K562 (cell line): ENCODE results near the gene NRSN2. TPM values are rescaled to one million over a fixed set of nuclear protein-coding genes. Genes with fewer than 3 reads are reported as not detected.
A peak's percentile ranks its signal among the peaks of the same experiment; 100 is the strongest.

Experiments
- CBX1 ChIP-seq: sonication (generic); IDR thresholded peaks from 2 replicates; pipeline ENCODE4 v1.6.1; 2016; ENCODE audit warnings: antibody characterized with exemption, low read depth, mild to moderate bottlenecking
- CCNT2 ChIP-seq: IDR thresholded peaks from 2 replicates; pipeline ENCODE4 v1.6.1; 2011; ENCODE audit warnings: borderline replicate concordance, low read depth, mild to moderate bottlenecking, moderate library complexity, mixed read lengths, low read length; ENCODE audit not compliant: insufficient read length; ENCODE audit errors: extremely low read depth
- DIDO1 ChIP-seq: fragments of 450-650 bp; IDR thresholded peaks from 2 replicates; pipeline ENCODE4 v1.6.1; 2016; ENCODE audit warnings: low read depth, missing biosample characterization, missing genetic modification characterization
- E2F6 ChIP-seq, 2 experiments: IDR thresholded peaks; 2 replicates each; pipeline ENCODE4 v1.6.1; 2011; ENCODE audit warnings: borderline replicate concordance in 1 of 2, control low read depth in 1 of 2, low read depth in 1 of 2, low read length in 1 of 2, mild to moderate bottlenecking in 1 of 2, mixed read lengths in 1 of 2, moderate library complexity in 1 of 2; ENCODE audit not compliant: insufficient read depth in 1 of 2, insufficient read length in 1 of 2, poor library complexity in 1 of 2, severe bottlenecking in 1 of 2; ENCODE audit errors: extremely low read depth in 1 of 2
- GABPB1 ChIP-seq: sonication (generic); formaldehyde crosslinking; IDR thresholded peaks from 2 replicates; pipeline ENCODE4 v1.8.0; 2022; ENCODE audit warnings: mild to moderate bottlenecking, missing genetic modification reagents
- IRF2 ChIP-seq: sonication (generic); formaldehyde crosslinking; IDR thresholded peaks from 2 replicates; pipeline ENCODE4 v1.8.1; 2022; ENCODE audit warnings: mild to moderate bottlenecking, missing genetic modification reagents
- LEF1 ChIP-seq: fragments of 450-650 bp; IDR thresholded peaks from 2 replicates; pipeline ENCODE4 v1.6.1; 2016; ENCODE audit warnings: mild to moderate bottlenecking
- NFATC3 ChIP-seq: fragments of 450-650 bp; IDR thresholded peaks from 2 replicates; pipeline ENCODE4 v1.6.1; 2017; ENCODE audit warnings: mild to moderate bottlenecking
- NFYB ChIP-seq: IDR thresholded peaks from 2 replicates; pipeline ENCODE4 v1.6.1; 2011; ENCODE audit warnings: mild to moderate bottlenecking, moderate library complexity; ENCODE audit not compliant: insufficient read length; ENCODE audit errors: extremely low read depth
- NR2C2 ChIP-seq, 2 experiments: fragments of 200-800 bp in 1 of 2; sonication (Bioruptor generic) in 1 of 2; sonication (generic) in 1 of 2; formaldehyde crosslinking in 1 of 2; IDR thresholded peaks; 2 replicates each; pipeline versions ENCODE4 v1.6.1 to v1.8.0; 2016 to 2022; ENCODE audit warnings: mild to moderate bottlenecking in 1 of 2, missing compliant biosample characterization in 1 of 2, missing genetic modification characterization in 1 of 2, missing genetic modification reagents in 1 of 2
- PHF8 ChIP-seq: fragments of 200-600 bp; sonication (generic); IDR thresholded peaks from 2 replicates; pipeline ENCODE4 v1.6.1; 2012; ENCODE audit warnings: mixed run types, mild to moderate bottlenecking, inconsistent platforms, low read length, moderate library complexity, borderline replicate concordance
- SMAD4 ChIP-seq: fragments of 250-450 bp; sonication (Bioruptor Pico); conservative IDR thresholded peaks from 2 replicates; pipeline ENCODE4 v1.8.0; 2021; ENCODE audit warnings: inconsistent platforms, mild to moderate bottlenecking, moderate library complexity
- ZNF133 ChIP-seq: fragments of 250-450 bp; sonication (Bioruptor Pico); IDR thresholded peaks from 2 replicates; pipeline ENCODE4 v1.4.0; 2020; ENCODE audit warnings: mild to moderate bottlenecking
- ZNF24 ChIP-seq: fragments of 450-650 bp; IDR thresholded peaks from 2 replicates; pipeline ENCODE4 v1.6.1; 2016
- ZNF253 ChIP-seq: fragments of 250-450 bp; sonication (Bioruptor Pico); conservative IDR thresholded peaks from 2 replicates; pipeline ENCODE4 v1.6.1; 2021; ENCODE audit warnings: mild to moderate bottlenecking
- ZNF3 ChIP-seq: fragments of 250-450 bp; sonication (Bioruptor Pico); IDR thresholded peaks from 2 replicates; pipeline ENCODE4 v1.5.0; 2021; ENCODE audit warnings: mild to moderate bottlenecking, moderate library complexity
- ZNF444 ChIP-seq: fragments of 250-450 bp; sonication (Bioruptor Pico); IDR thresholded peaks from 2 replicates; pipeline ENCODE4 v1.4.0; 2020; ENCODE audit warnings: mild to moderate bottlenecking, moderate library complexity
- polyA plus RNA-seq, 8 experiments: library from polyadenylated mRNA; depleted of rRNA in 4 of 8; stranded (reverse) in 5 of 8; unstranded in 3 of 8; fragments of >200 nt; fragmentation: Nextera tagmentation in 2 of 8; fragmentation: Illumina TruSeq in 1 of 8; extraction: Ambion mirVana in 2 of 8; extraction: Trizol in 1 of 8; gene quantifications; 2 replicates each; pipeline versions ENCODE4 v1.2.1 to v1.2.3, GENCODE V29; 2011 to 2014; ENCODE audit warnings: inconsistent platforms in 1 of 8, missing spikeins in 1 of 8
- total RNA-seq, 7 experiments: library from RNA; depleted of rRNA in 6 of 7; stranded (reverse); fragments of >200 nt in 6 of 7; fragmentation: Illumina TruSeq in 2 of 7; extraction: Trizol in 2 of 7; gene quantifications; 2 replicates each; pipeline versions ENCODE4 v1.2.1 to v1.2.3, GENCODE V29; 2011 to 2021; ENCODE audit warnings: low replicate concordance in 1 of 7
- TF ChIP-seq, protein P1 (sequence below): sonication (generic); formaldehyde crosslinking; IDR thresholded peaks from 2 replicates; pipeline ENCODE4 v1.8.0; 2022; ENCODE audit warnings: mild to moderate bottlenecking, missing genetic modification reagents
- TF ChIP-seq, protein P2 (sequence below): fragments of 150-350 bp; conservative IDR thresholded peaks from 2 replicates; pipeline ENCODE4 v1.6.1; 2014; ENCODE audit warnings: low read length

NRSN2 gene
- total and polyA plus RNA-seq, 9 of the 15 experiments (the other 6 are each of a cell fraction or from before 2014, with no cell fraction given) = 7.5 to 29.7 (median 11.1) TPM

DNA sequence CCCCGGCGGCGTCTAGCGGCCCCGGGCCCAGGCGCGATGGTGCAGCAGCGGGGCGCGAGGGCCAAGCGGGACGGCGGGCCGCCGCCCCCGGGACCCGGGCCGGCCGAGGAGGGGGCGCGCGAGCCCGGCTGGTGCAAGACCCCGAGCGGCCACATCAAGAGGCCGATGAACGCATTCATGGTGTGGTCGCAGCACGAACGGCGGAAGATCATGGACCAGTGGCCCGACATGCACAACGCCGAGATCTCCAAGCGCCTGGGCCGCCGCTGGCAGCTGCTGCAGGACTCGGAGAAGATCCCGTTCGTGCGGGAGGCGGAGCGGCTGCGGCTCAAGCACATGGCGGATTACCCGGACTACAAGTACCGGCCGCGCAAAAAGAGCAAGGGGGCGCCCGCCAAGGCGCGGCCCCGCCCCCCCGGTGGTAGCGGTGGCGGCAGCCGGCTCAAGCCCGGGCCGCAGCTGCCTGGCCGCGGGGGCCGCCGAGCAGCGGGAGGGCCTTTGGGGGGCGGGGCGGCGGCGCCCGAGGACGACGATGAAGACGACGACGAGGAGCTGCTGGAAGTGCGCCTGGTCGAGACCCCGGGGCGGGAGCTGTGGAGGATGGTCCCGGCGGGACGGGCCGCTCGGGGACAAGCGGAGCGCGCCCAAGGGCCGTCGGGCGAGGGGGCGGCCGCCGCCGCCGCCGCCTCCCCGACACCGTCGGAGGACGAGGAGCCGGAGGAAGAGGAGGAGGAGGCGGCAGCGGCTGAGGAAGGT is 20.8 kb upstream of the NRSN2 start (continued):
- no peak for TF ChIP-seq CCNT2
- no peak for TF ChIP-seq NR2C2 (CRISPR knock-in tag; IDR thresholded peaks at IDR 0.05)
- 0 out of 2 replicates have a peak, but pooled peaks have one; percentile 23 for TF ChIP-seq NR2C2 (tag; IDR thresholded peaks at IDR 0.05)
- TF ChIP-seq, protein P1, sequence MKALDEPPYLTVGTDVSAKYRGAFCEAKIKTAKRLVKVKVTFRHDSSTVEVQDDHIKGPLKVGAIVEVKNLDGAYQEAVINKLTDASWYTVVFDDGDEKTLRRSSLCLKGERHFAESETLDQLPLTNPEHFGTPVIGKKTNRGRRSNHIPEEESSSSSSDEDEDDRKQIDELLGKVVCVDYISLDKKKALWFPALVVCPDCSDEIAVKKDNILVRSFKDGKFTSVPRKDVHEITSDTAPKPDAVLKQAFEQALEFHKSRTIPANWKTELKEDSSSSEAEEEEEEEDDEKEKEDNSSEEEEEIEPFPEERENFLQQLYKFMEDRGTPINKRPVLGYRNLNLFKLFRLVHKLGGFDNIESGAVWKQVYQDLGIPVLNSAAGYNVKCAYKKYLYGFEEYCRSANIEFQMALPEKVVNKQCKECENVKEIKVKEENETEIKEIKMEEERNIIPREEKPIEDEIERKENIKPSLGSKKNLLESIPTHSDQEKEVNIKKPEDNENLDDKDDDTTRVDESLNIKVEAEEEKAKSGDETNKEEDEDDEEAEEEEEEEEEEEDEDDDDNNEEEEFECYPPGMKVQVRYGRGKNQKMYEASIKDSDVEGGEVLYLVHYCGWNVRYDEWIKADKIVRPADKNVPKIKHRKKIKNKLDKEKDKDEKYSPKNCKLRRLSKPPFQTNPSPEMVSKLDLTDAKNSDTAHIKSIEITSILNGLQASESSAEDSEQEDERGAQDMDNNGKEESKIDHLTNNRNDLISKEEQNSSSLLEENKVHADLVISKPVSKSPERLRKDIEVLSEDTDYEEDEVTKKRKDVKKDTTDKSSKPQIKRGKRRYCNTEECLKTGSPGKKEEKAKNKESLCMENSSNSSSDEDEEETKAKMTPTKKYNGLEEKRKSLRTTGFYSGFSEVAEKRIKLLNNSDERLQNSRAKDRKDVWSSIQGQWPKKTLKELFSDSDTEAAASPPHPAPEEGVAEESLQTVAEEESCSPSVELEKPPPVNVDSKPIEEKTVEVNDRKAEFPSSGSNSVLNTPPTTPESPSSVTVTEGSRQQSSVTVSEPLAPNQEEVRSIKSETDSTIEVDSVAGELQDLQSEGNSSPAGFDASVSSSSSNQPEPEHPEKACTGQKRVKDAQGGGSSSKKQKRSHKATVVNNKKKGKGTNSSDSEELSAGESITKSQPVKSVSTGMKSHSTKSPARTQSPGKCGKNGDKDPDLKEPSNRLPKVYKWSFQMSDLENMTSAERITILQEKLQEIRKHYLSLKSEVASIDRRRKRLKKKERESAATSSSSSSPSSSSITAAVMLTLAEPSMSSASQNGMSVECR (CRISPR knock-in tag) = peak; percentile 28; the same call in 1 of the 2 replicates
- no peak for TF ChIP-seq ZNF24
- TF ChIP-seq CBX1 = peak; percentile 17; the same call in 1 of the 2 replicates
- TF ChIP-seq, protein P2, sequence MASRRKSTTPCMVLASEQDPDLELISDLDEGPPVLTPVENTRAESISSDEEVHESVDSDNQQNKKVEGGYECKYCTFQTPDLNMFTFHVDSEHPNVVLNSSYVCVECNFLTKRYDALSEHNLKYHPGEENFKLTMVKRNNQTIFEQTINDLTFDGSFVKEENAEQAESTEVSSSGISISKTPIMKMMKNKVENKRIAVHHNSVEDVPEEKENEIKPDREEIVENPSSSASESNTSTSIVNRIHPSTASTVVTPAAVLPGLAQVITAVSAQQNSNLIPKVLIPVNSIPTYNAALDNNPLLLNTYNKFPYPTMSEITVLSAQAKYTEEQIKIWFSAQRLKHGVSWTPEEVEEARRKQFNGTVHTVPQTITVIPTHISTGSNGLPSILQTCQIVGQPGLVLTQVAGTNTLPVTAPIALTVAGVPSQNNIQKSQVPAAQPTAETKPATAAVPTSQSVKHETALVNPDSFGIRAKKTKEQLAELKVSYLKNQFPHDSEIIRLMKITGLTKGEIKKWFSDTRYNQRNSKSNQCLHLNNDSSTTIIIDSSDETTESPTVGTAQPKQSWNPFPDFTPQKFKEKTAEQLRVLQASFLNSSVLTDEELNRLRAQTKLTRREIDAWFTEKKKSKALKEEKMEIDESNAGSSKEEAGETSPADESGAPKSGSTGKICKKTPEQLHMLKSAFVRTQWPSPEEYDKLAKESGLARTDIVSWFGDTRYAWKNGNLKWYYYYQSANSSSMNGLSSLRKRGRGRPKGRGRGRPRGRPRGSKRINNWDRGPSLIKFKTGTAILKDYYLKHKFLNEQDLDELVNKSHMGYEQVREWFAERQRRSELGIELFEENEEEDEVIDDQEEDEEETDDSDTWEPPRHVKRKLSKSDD = no peak
- TF ChIP-seq DIDO1 (tag) = no peak
- peak; percentile 9; the same call in 1 of the 2 replicates for TF ChIP-seq GABPB1 (CRISPR knock-in tag)
- TF ChIP-seq ZNF253 (CRISPR knock-in tag) = no peak
- no peak for TF ChIP-seq LEF1
- peak; percentile 60; the same call in 1 of the 2 replicates for TF ChIP-seq PHF8
- TF ChIP-seq ZNF3 (CRISPR knock-in tag) = no peak
- no peak for TF ChIP-seq ZNF133 (CRISPR knock-in tag)
- no peak for TF ChIP-seq NFYB
- no peak for TF ChIP-seq NFATC3
- no peak for TF ChIP-seq IRF2 (CRISPR knock-in tag)
- no peak for TF ChIP-seq ZNF444 (CRISPR knock-in tag)
- TF ChIP-seq E2F6 (IDR thresholded peaks at IDR 0.05; ENCODE audit: borderline replicate concordance in 1 of 2, extremely low read depth in 1 of 2, insufficient read depth in 1 of 2, insufficient read length in 1 of 2, low read depth in 1 of 2, low read length in 1 of 2, poor library complexity in 1 of 2, severe bottlenecking in 1 of 2) = peak in 1 of 2 experiments; percentile 62
- no peak for TF ChIP-seq SMAD4 (CRISPR knock-in tag)
